ENCODE data around the gene SPACA6.
A peak's percentile ranks its signal among the peaks of the same experiment; 100 is the strongest.
"Not testable (repeated sequence)": the region's sequence is repeated elsewhere in the genome, so short reads cannot be mapped to it uniquely, and the experiment has no call there.

Gene SPACA6, protein sequence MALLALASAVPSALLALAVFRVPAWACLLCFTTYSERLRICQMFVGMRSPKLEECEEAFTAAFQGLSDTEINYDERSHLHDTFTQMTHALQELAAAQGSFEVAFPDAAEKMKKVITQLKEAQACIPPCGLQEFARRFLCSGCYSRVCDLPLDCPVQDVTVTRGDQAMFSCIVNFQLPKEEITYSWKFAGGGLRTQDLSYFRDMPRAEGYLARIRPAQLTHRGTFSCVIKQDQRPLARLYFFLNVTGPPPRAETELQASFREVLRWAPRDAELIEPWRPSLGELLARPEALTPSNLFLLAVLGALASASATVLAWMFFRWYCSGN

DNA sequence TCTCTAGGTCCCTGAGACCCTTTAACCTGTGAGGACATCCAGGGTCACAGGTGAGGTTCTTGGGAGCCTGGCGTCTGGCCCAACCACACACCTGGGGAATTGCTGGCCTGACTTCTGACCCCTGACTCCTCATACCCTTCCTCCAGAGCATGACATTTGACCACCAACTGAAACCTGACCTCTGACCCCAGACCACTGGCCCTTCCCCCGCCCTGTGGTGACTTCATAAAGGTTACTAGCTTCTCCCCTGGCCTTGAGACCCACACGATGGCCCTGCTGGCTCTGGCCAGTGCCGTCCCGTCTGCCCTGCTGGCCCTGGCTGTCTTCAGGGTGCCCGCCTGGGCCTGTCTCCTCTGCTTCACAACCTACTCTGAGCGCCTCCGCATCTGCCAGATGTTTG, at the start of gene SPACA6:
SPACA6 (plus strand) TSS at position 71 of the 400 bp plus-strand sequence; CDS start at position 268, 197 bp downstream.
- peaks cover 11 to 41% of the 10 kb centered on the region in 2 donors for H3K4me1 ChIP-seq (ENCODE audit: control insufficient read depth in 1 of 2, insufficient read depth in 2 of 2, low read length in 2 of 2)
- H3K36me3 ChIP-seq (ENCODE audit: control insufficient read depth in 1 of 2, insufficient read depth in 2 of 2, low read length in 2 of 2), result peaks cover 14 to 34% of the 10 kb centered on the region in 2 donors
- no peaks in the 10 kb centered on the region for H3K9me3 ChIP-seq (ENCODE audit: control insufficient read depth in 1 of 2, low read length in 2 of 2)
- H3K27ac ChIP-seq (ENCODE audit: low read length), result peak within 1 kb of the TSS; percentile 39
- no peaks in the 10 kb centered on the region for H3K27me3 ChIP-seq (ENCODE audit: low read depth, low read length)
- H3K4me3 ChIP-seq (ENCODE audit: low read depth in 1 of 2, low read length in 2 of 2), result peak within 1 kb of the TSS; percentile 42 to 97

DNA sequence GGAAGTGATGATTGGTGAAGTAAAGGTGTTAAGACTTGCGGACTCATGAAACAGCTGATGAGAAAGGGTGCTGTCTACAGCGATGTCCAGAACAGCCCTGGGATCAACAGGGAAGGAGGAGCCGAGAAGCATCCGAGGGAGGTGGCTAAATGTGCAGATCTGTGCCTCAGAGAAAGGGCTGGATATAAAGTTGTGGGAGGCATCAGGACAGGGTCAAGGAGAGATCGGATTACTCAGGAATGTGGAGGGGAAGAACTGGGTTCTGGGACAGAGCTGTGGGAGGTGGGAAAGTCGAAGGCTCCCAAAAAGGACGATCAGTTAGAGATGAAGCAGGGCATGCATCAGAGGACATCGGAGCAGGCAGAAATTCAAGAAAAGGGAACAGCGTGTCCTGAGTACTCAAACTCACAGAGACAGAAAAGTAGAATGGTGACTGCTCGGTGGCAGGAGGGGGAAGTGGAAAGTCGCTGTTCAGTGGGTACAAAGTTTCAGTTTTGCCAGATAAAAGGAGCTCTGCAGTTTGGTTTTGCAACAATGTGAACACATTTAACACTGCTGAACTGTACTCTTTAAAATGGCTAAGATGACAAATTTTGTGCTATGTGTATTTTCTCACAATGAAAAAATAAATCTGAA, 48.4 kb upstream of the SPACA6 start:
- Histone ChIP-seq H3K36me3 (ENCODE audit: control insufficient read depth in 1 of 2, insufficient read depth in 2 of 2, low read length in 2 of 2) (no peaks in the 10 kb centered on the region), H3K4me1 (ENCODE audit: control insufficient read depth in 1 of 2, insufficient read depth in 2 of 2, low read length in 2 of 2) (no peaks in the 10 kb centered on the region), H3K27me3 (ENCODE audit: low read depth, low read length) (no peaks in the 10 kb centered on the region), H3K9me3 (ENCODE audit: control insufficient read depth in 1 of 2, low read length in 2 of 2) (no peaks in the 10 kb centered on the region), H3K4me3 (ENCODE audit: low read depth in 1 of 2, low read length in 2 of 2) (no peak overlapping the region), H3K27ac (ENCODE audit: low read length) (no peak overlapping the region)

GRCh38 chr19:51646730-51647129, 46.4 kb upstream of the SPACA6 start, which contains the start of gene SIGLEC14:
TSS of gene SIGLEC14 (minus strand) at chr19:51646825. CDS start at chr19:51646759, 66 bp downstream.
- not testable (repeated sequence) for H3K36me3 ChIP-seq (ENCODE audit: control insufficient read depth in 1 of 2, insufficient read depth in 2 of 2, low read length in 2 of 2); H3K27me3 ChIP-seq (ENCODE audit: low read depth, low read length); H3K27ac ChIP-seq (ENCODE audit: low read length); H3K9me3 ChIP-seq (ENCODE audit: control insufficient read depth in 1 of 2, low read length in 2 of 2); H3K4me1 ChIP-seq (ENCODE audit: control insufficient read depth in 1 of 2, insufficient read depth in 2 of 2, low read length in 2 of 2); H3K4me3 ChIP-seq (ENCODE audit: low read depth in 1 of 2, low read length in 2 of 2)

DNA sequence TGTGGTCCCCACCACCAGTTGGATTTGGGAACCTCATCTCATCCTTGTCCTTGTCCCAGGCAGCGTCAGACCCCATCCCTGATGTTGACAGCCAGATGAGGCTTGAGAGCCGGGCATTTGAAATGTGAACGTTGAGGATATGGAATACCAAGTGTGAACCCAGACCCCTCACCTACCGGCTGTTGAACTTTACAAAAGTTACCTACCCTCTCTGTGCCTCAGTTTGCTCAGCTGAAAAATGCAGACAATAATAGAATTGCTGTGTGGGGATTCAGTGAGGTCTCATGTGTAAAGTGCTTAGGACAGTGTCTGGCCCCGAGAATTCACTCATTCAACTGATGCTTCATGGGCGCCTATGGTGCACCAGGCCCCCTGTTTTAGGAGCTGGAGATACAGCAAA, 45.8 kb upstream of the SPACA6 start:
- no peaks in the 10 kb centered on the region for H3K4me1 ChIP-seq (ENCODE audit: control insufficient read depth in 1 of 2, insufficient read depth in 2 of 2, low read length in 2 of 2)
- no peak overlapping the region for H3K4me3 ChIP-seq (ENCODE audit: low read depth in 1 of 2, low read length in 2 of 2)
- H3K9me3 ChIP-seq (ENCODE audit: control insufficient read depth in 1 of 2, low read length in 2 of 2), result no peaks in the 10 kb centered on the region
- H3K27me3 ChIP-seq (ENCODE audit: low read depth, low read length), result no peaks in the 10 kb centered on the region
- H3K27ac ChIP-seq (ENCODE audit: low read length), result no peak overlapping the region
- H3K36me3 ChIP-seq (ENCODE audit: control insufficient read depth in 1 of 2, insufficient read depth in 2 of 2, low read length in 2 of 2), result no peaks in the 10 kb centered on the region

- Histone ChIP-seq H3K27me3 (ENCODE audit: low read depth, low read length) (no peaks in the 10 kb centered on the region), H3K4me3 (ENCODE audit: low read depth in 1 of 2, low read length in 2 of 2) (no peak overlapping the region), H3K27ac (ENCODE audit: low read length) (no peak overlapping the region), H3K36me3 (ENCODE audit: control insufficient read depth in 1 of 2, insufficient read depth in 2 of 2, low read length in 2 of 2) (no peaks in the 10 kb centered on the region), H3K4me1 (ENCODE audit: control insufficient read depth in 1 of 2, insufficient read depth in 2 of 2, low read length in 2 of 2) (no peaks in the 10 kb centered on the region), H3K9me3 (ENCODE audit: control insufficient read depth in 1 of 2, low read length in 2 of 2) (no peaks in the 10 kb centered on the region)
Measured at GRCh38 chr19:51651216-51651846, 41.8 kb upstream of the SPACA6 start.

DNA sequence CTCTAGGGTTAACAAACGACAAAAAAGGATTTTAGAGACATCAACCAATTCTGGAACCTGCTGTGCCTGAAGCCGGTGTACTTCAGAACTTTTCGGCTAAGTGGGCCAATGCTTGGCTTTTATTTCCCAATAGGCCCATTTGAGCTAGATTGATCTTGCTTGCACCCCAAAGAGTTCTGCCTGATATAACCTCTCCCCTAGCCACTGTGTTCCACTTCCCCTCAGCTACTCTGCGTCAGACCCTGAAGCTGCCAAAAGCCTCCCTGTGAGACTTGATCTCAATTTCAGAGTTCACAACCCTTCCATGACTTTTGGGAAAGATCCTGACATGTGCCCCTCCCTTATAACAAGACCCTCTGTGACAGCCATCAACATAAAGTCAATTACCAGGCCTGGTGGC, 40.9 kb upstream of the SPACA6 start:
- H3K27me3 ChIP-seq (ENCODE audit: low read depth, low read length), result no peaks in the 10 kb centered on the region
- peaks cover 0 to 3% of the 10 kb centered on the region in 2 donors for H3K4me1 ChIP-seq (ENCODE audit: control insufficient read depth in 1 of 2, insufficient read depth in 2 of 2, low read length in 2 of 2)
- no peaks in the 10 kb centered on the region for H3K9me3 ChIP-seq (ENCODE audit: control insufficient read depth in 1 of 2, low read length in 2 of 2)
- H3K4me3 ChIP-seq (ENCODE audit: low read depth in 1 of 2, low read length in 2 of 2), result no peak overlapping the region
- H3K27ac ChIP-seq (ENCODE audit: low read length), result no peak overlapping the region
- no peaks in the 10 kb centered on the region for H3K36me3 ChIP-seq (ENCODE audit: control insufficient read depth in 1 of 2, insufficient read depth in 2 of 2, low read length in 2 of 2)

GRCh38 chr19:51653162-51653561, 40.0 kb upstream of the SPACA6 start:
- Histone ChIP-seq H3K4me3 (ENCODE audit: low read depth in 1 of 2, low read length in 2 of 2) (no peak overlapping the region), H3K36me3 (ENCODE audit: control insufficient read depth in 1 of 2, insufficient read depth in 2 of 2, low read length in 2 of 2) (no peaks in the 10 kb centered on the region), H3K4me1 (ENCODE audit: control insufficient read depth in 1 of 2, insufficient read depth in 2 of 2, low read length in 2 of 2) (peaks cover 0 to 3% of the 10 kb centered on the region in 2 donors), H3K27me3 (ENCODE audit: low read depth, low read length) (no peaks in the 10 kb centered on the region), H3K27ac (ENCODE audit: low read length) (no peak overlapping the region), H3K9me3 (ENCODE audit: control insufficient read depth in 1 of 2, low read length in 2 of 2) (no peaks in the 10 kb centered on the region)

GRCh38 chr19:51654783-51655182, 38.3 kb upstream of the SPACA6 start:
- Histone ChIP-seq H3K27ac (ENCODE audit: low read length) (no peak overlapping the region), H3K36me3 (ENCODE audit: control insufficient read depth in 1 of 2, insufficient read depth in 2 of 2, low read length in 2 of 2) (no peaks in the 10 kb centered on the region), H3K4me1 (ENCODE audit: control insufficient read depth in 1 of 2, insufficient read depth in 2 of 2, low read length in 2 of 2) (peaks cover 0 to 3% of the 10 kb centered on the region in 2 donors), H3K4me3 (ENCODE audit: low read depth in 1 of 2, low read length in 2 of 2) (no peak overlapping the region), H3K27me3 (ENCODE audit: low read depth, low read length) (no peaks in the 10 kb centered on the region), H3K9me3 (ENCODE audit: control insufficient read depth in 1 of 2, low read length in 2 of 2) (no peaks in the 10 kb centered on the region)

- H3K4me3 ChIP-seq (ENCODE audit: low read depth in 1 of 2, low read length in 2 of 2), result no peak overlapping the region
Measured at GRCh38 chr19:51660975-51661600, 32.0 kb upstream of the SPACA6 start.

DNA sequence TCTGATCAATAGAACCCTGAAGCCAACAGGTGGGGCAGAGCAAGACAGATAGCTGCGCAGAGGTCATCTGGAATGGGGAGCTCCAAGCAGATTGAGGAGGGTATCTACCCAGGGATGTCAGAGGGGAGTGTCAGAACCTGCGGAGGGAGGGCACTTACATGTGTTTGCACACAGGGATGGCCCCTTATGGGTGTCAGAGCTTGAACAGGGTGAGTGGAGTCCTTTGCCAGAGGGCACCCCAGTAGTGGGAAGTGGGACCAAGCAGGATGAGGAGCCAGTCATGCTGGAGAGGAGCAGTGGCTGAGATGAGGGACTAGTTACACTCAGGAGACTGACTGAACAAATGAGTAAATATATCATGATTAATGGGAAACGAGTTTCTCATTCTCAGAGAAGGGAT, 29.5 kb upstream of the SPACA6 start:
- Histone ChIP-seq H3K36me3 (ENCODE audit: control insufficient read depth in 1 of 2, insufficient read depth in 2 of 2, low read length in 2 of 2) (no peaks in the 10 kb centered on the region), H3K27ac (ENCODE audit: low read length) (no peak overlapping the region), H3K9me3 (ENCODE audit: control insufficient read depth in 1 of 2, low read length in 2 of 2) (no peaks in the 10 kb centered on the region), H3K27me3 (ENCODE audit: low read depth, low read length) (peaks cover 7% of the 10 kb centered on the region), H3K4me3 (ENCODE audit: low read depth in 1 of 2, low read length in 2 of 2) (no peak overlapping the region), H3K4me1 (ENCODE audit: control insufficient read depth in 1 of 2, insufficient read depth in 2 of 2, low read length in 2 of 2) (no peaks in the 10 kb centered on the region)

More at GRCh38 chr19:51660975-51661600, 32.0 kb upstream of the SPACA6 start:
- no peak overlapping the region for H3K27ac ChIP-seq (ENCODE audit: low read length)
- peaks cover 0 to 3% of the 10 kb centered on the region in 2 donors for H3K4me1 ChIP-seq (ENCODE audit: control insufficient read depth in 1 of 2, insufficient read depth in 2 of 2, low read length in 2 of 2)
- no peaks in the 10 kb centered on the region for H3K9me3 ChIP-seq (ENCODE audit: control insufficient read depth in 1 of 2, low read length in 2 of 2)
- no peaks in the 10 kb centered on the region for H3K36me3 ChIP-seq (ENCODE audit: control insufficient read depth in 1 of 2, insufficient read depth in 2 of 2, low read length in 2 of 2)
- H3K27me3 ChIP-seq (ENCODE audit: low read depth, low read length), result peaks cover 7% of the 10 kb centered on the region

DNA sequence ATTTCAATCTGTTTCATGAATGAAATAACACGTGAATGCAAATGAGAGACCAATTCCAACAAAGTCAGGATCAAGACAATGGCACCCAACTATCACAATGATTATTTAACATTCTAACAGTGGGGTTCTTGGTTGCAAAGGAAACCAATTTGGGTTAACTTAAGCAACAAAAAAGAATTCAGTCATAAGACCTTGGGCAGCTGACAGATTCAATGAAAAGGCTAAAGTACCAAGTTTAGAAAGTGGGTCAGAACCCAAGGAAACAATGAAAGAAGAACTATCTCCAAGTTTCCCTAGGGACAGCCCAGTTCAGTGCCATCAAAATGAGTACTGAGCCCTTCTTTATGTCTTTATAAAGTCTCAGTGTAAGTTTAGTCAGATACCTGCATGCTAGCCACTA, 29.0 kb upstream of the SPACA6 start:
- H3K27me3 ChIP-seq (ENCODE audit: low read depth, low read length), result peaks cover 7% of the 10 kb centered on the region

More for the DNA sequence above, 29.0 kb upstream of the SPACA6 start:
- Histone ChIP-seq H3K27ac (ENCODE audit: low read length) (no peak overlapping the region), H3K4me3 (ENCODE audit: low read depth in 1 of 2, low read length in 2 of 2) (no peak overlapping the region), H3K36me3 (ENCODE audit: control insufficient read depth in 1 of 2, insufficient read depth in 2 of 2, low read length in 2 of 2) (no peaks in the 10 kb centered on the region), H3K4me1 (ENCODE audit: control insufficient read depth in 1 of 2, insufficient read depth in 2 of 2, low read length in 2 of 2) (no peaks in the 10 kb centered on the region), H3K9me3 (ENCODE audit: control insufficient read depth in 1 of 2, low read length in 2 of 2) (no peaks in the 10 kb centered on the region)
